ENCODE results near the gene FSCN2. TPM values are rescaled to one million over a fixed set of nuclear protein-coding genes. Genes with fewer than 3 reads are reported as not detected.
A peak's percentile ranks its signal among the peaks of the same experiment; 100 is the strongest.

FSCN2 gene
- total RNA-seq, 1 donor from 2014 or later = 5.6 TPM

GRCh38 chr17:81511554-81511803 lies 16.7 kb upstream of the FSCN2 start:
- Histone ChIP-seq H4K20me1 (ENCODE audit: insufficient read depth, low read length) (peaks cover 58% of the 10 kb centered on the region), H3K27ac (ENCODE audit: low read depth, low read length) (peak overlapping the region; percentile 50), H3K36me3 (ENCODE audit: insufficient read depth, low read length) (peaks cover 31% of the 10 kb centered on the region), H3K9ac (ENCODE audit: low read length) (peak overlapping the region; percentile 88), H3K27me3 (ENCODE audit: insufficient read depth, low read length) (no peaks in the 10 kb centered on the region), H3K4me3 (ENCODE audit: insufficient read depth, low read depth, low read length) (peak overlapping the region; percentile 98), H3K79me2 (ENCODE audit: insufficient read depth, low read length) (peaks cover 74% of the 10 kb centered on the region), H3K4me2 (ENCODE audit: low read length) (peak overlapping the region; percentile 98), H3K4me1 (ENCODE audit: insufficient read depth, low read length) (peaks cover 18% of the 10 kb centered on the region), H3K9me3 (ENCODE audit: insufficient read depth, low read depth, low read length) (no peaks in the 10 kb centered on the region), H2AFZ (ENCODE audit: low read depth, low read length) (no peak overlapping the region)
- no peak for DNase-seq (ENCODE audit: low read depth)
- H3K36me3 Mint-ChIP-seq (ENCODE audit: low read depth, unreplicated experiment) = peaks cover 40% of the 10 kb centered on the region
- H3K4me1 Mint-ChIP-seq (ENCODE audit: low read depth, unreplicated experiment) = peaks cover 6% of the 10 kb centered on the region
- no peaks in the 10 kb centered on the region for H3K27me3 Mint-ChIP-seq (ENCODE audit: low read depth, unreplicated experiment)
- TF ChIP-seq CTCF (IDR thresholded peaks at IDR 0.05; ENCODE audit: insufficient read depth, low read depth, low read length) (no peak), EZH2 (IDR thresholded peaks at IDR 0.05; ENCODE audit: insufficient read depth, low read length) (no peak)
- H3K9me3 Mint-ChIP-seq (ENCODE audit: unreplicated experiment) = no peaks in the 10 kb centered on the region
- H3K4me3 Mint-ChIP-seq (ENCODE audit: unreplicated experiment) = peak overlapping the region; percentile 95
- H3K27ac Mint-ChIP-seq (ENCODE audit: unreplicated experiment) = peak overlapping the region; percentile 90
- FAIRE-seq = no peak

- H3K4me1 ChIP-seq (ENCODE audit: insufficient read depth, low read length) = peaks cover 23% of the 10 kb centered on the region
- no peaks in the 10 kb centered on the region for H3K27me3 Mint-ChIP-seq (ENCODE audit: low read depth, unreplicated experiment)
- peaks cover 79% of the 10 kb centered on the region for H3K79me2 ChIP-seq (ENCODE audit: insufficient read depth, low read length)
- no peaks in the 10 kb centered on the region for H3K27me3 ChIP-seq (ENCODE audit: insufficient read depth, low read length)
- H3K27ac ChIP-seq (ENCODE audit: low read depth, low read length) = peak overlapping the region; percentile 50
- no peak for TF ChIP-seq CTCF (IDR thresholded peaks at IDR 0.05; ENCODE audit: insufficient read depth, low read depth, low read length)
- H3K9me3 Mint-ChIP-seq (ENCODE audit: unreplicated experiment) = no peaks in the 10 kb centered on the region
- H2AFZ ChIP-seq (ENCODE audit: low read depth, low read length) = no peak overlapping the region
- H3K9me3 ChIP-seq (ENCODE audit: insufficient read depth, low read depth, low read length) = no peaks in the 10 kb centered on the region
- peak overlapping the region; percentile 98 for H3K4me3 ChIP-seq (ENCODE audit: insufficient read depth, low read depth, low read length)
- FAIRE-seq (no peak), DNase-seq (ENCODE audit: low read depth) (no peak)
- H3K4me3 Mint-ChIP-seq (ENCODE audit: unreplicated experiment) = peak overlapping the region; percentile 95
- H3K36me3 Mint-ChIP-seq (ENCODE audit: low read depth, unreplicated experiment) = peaks cover 40% of the 10 kb centered on the region
- H3K4me2 ChIP-seq (ENCODE audit: low read length) = peak overlapping the region; percentile 98
- peaks cover 31% of the 10 kb centered on the region for H3K36me3 ChIP-seq (ENCODE audit: insufficient read depth, low read length)
- peak overlapping the region; percentile 90 for H3K27ac Mint-ChIP-seq (ENCODE audit: unreplicated experiment)
- peak overlapping the region; percentile 88 for H3K9ac ChIP-seq (ENCODE audit: low read length)
- H4K20me1 ChIP-seq (ENCODE audit: insufficient read depth, low read length) = peaks cover 63% of the 10 kb centered on the region
- H3K4me1 Mint-ChIP-seq (ENCODE audit: low read depth, unreplicated experiment) = peaks cover 8% of the 10 kb centered on the region
Observed at GRCh38 chr17:81511804-81512561, 16.2 kb upstream of the FSCN2 start.

Data from astrocyte (in vitro differentiated cells and primary cell).